G401.6 (cell line): ENCODE data around the gene IFNA8.
"Not testable (repeated sequence)": the region's sequence is repeated elsewhere in the genome, so short reads cannot be mapped to it uniquely, and the experiment has no call there.

Experiments
- FAIRE-seq: peaks from 2 replicates; lab custom pipeline; 2012; peaks lifted over from hg19 to GRCh38; lab: Jason Lieb, UNC

IFNA8 gene

GRCh38 chr9:21408817-21409216 is at the start of gene IFNA8:
Gene IFNA8, plus strand, starts transcription at chr9:21409117. Its CDS starts 60 bp downstream, at chr9:21409177.
- no peak for FAIRE-seq

- no peak for FAIRE-seq
Observed at GRCh38 chr9:21362287-21362686, 46.6 kb upstream of the IFNA8 start.

GRCh38 chr9:21367169-21367568 is 41.7 kb upstream of the IFNA8 start:
- FAIRE-seq = peak; percentile 3

GRCh38 chr9:21367957-21368356 is 41.0 kb upstream of the IFNA8 start, which contains the start of gene IFNA13:
Gene IFNA13, minus strand, starts transcription at chr9:21368057. Its CDS starts 47 bp downstream, at chr9:21368010.
- no peak for FAIRE-seq

- FAIRE-seq = not testable (repeated sequence)
Observed at GRCh38 chr9:21371467-21371866, 37.5 kb upstream of the IFNA8 start.

- FAIRE-seq = no peak
Observed at GRCh38 chr9:21381448-21382339, 27.2 kb upstream of the IFNA8 start.

GRCh38 chr9:21383627-21384026 is 25.3 kb upstream of the IFNA8 start:
- no peak for FAIRE-seq

- no peak for FAIRE-seq
Observed at GRCh38 chr9:21385131-21385670, 23.7 kb upstream of the IFNA8 start, which contains the start of gene IFNA2. Gene IFNA2, minus strand, starts transcription at chr9:21385398. Its CDS starts 69 bp downstream, at chr9:21385329.

- no peak for FAIRE-seq
Observed at GRCh38 chr9:21392270-21392669, 16.6 kb upstream of the IFNA8 start.

- FAIRE-seq = no peak
Observed at GRCh38 chr9:21395778-21396717, 12.9 kb upstream of the IFNA8 start.

- FAIRE-seq = no peak
Observed at GRCh38 chr9:21398955-21399489, 9.9 kb upstream of the IFNA8 start.

GRCh38 chr9:21399956-21400355 is 9.0 kb upstream of the IFNA8 start:
- no peak for FAIRE-seq

- FAIRE-seq = no peak
Observed at GRCh38 chr9:21402386-21403251, 6.3 kb upstream of the IFNA8 start.

GRCh38 chr9:21404146-21404545 is 4.8 kb upstream of the IFNA8 start:
- no peak for FAIRE-seq

GRCh38 chr9:21412107-21412506 is 3.2 kb downstream of the IFNA8 start:
- no peak for FAIRE-seq

- no peak for FAIRE-seq
Observed at GRCh38 chr9:21413151-21413550, 4.2 kb downstream of the IFNA8 start.

GRCh38 chr9:21413624-21414023 is 4.7 kb downstream of the IFNA8 start:
- no peak for FAIRE-seq

- FAIRE-seq = no peak
Observed at GRCh38 chr9:21414220-21414940, 5.5 kb downstream of the IFNA8 start.

- no peak for FAIRE-seq
Observed at GRCh38 chr9:21415493-21416267, 6.8 kb downstream of the IFNA8 start.

GRCh38 chr9:21428235-21428634 is 19.3 kb downstream of the IFNA8 start:
- FAIRE-seq = no peak
